Mucosa of gallbladder (tissue), 1 donor: ENCODE results near the gene TSPAN32. TPM values are rescaled to one million over a fixed set of nuclear protein-coding genes. Genes with fewer than 3 reads are reported as not detected.
A peak's percentile ranks its signal among the peaks of the same experiment; 100 is the strongest.
"Not testable (repeated sequence)": the region's sequence is repeated elsewhere in the genome, so short reads cannot be mapped to it uniquely, and the experiment has no call there.

Source experiments
- DNase-seq: peaks from one replicate; pipeline ENCODE4 v3.0.0-alpha.2; 2020; ENCODE audit warnings: low spot score
- total RNA-seq: library from RNA; stranded (reverse); gene quantifications from one replicate; pipeline ENCODE4 v1.2.1, GENCODE V29; 2021
- donor health status: DM: no; HTN: no; CAD: no.

TSPAN32 gene
- total RNA-seq, 1 donor from 2014 or later: 1.1 TPM

- DNase-seq: not testable (repeated sequence)
Measured at GRCh38 chr11:2286350-2286749, 15.5 kb upstream of the TSPAN32 start.

DNA sequence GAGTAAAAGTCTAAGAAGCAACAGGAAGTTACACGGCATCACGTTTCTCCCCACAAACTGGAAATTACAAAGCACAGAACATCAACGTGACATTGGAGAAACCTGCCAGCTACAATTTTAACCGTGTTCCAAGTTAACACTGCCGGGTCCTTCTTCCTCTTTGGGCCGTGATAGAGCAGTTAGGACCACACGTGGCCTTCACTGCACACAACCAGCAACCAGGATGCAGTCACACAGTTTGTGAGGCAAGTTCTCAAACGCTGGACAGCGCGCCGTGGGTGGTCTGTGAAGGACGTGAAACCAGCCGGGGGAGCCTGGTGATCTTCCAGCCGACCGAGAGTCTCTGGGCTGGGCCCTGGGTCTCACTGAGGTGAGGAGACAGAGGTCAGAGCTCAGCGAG is 14.7 kb upstream of the TSPAN32 start:
- no peak for DNase-seq

GRCh38 chr11:2289350-2289749 is 12.5 kb upstream of the TSPAN32 start:
- DNase-seq: peak; percentile 78

GRCh38 chr11:2289859-2290258 is 12.0 kb upstream of the TSPAN32 start:
- DNase-seq: no peak

DNA sequence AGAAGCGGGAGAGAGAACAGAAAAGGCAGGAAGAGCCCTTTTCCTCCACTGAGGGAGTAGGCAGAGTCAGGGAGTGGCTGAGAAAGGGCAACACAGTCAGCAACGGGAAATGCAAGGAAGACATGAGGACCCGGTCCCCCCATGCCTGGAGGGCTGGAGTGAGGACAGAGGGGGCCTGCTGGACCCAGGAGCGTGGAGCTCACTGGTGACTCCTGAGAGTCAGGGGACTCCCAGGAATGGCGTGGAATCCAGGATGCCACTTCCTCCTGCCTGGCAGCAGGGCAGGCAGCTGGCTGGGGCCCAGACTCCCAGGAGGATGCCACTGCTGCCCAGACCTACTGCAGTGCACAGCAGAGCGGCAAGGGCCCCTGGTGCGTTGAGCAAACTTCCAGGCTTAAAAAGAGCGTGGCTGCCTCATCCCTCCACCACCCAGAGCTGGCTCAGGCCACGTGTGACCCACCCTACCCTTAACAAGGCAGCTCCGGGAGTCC is 11.4 kb upstream of the TSPAN32 start:
- DNase-seq: no peak

DNA sequence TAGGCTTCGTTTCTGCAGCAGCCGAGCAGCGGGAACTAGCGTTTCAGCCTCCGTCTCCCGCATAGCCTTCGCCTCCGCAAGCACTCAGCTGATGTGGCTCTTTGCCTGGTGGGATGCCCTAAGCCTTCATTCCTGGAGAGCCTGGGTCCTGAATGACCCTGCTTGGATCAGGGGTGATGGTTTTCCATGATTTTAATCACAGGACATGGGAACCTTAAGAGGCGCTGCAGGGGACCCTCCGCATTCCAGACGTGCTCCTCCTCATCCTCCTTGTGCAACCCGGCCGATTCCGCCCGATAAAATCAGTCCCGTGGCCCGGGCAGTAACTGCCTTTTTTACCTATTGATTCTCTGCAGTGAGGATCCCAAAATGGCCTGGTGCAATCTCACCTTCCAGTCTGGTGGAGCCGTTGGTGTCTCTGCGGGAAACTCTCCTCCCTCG is 8.3 kb upstream of the TSPAN32 start:
- DNase-seq: peak; percentile 7

DNA sequence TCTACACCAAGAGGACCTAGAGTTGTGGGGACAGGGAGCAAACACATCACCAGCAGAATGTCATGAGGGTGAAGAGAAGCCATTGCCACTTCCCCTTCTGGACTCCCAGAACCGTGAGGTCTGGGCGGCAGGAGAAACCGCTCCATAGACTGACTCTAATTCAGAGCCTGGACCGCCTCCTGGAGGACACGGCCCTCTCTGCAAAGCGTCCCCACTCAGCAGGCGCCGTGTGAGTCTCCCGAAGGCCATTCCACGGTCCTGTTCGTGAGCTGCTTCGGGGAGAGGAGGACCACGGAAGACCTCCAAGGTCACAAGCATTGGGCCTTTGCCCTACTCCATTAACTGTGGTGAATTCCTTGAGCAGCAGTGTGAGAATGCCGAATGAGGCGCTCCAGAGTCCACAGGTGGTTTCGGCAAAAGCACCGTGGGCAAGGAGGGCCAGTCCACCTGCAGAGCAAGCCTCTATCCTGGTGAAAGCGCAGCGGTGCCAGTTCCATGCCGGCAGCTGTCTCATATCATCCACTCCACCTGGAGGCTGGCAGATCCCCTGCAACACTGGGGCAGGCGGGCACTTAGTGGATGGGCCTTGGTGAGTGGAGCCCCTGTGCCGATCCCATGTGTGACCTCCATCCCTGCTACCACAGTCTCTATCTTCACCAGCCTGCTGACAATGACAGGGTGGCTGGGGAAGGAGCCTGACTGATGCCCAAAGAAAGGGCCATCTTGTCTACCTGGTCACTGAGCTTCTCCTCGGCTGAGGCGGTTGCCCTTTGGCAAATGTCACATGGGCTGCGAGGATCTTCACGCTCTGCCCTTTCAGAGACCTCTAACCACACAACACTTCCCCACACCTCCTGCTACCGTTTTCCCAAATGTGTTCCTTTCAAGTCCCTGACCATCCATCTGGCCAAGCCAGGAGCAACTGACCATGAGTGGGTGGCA is 7.6 kb upstream of the TSPAN32 start:
- peak; percentile 9 for DNase-seq

DNA sequence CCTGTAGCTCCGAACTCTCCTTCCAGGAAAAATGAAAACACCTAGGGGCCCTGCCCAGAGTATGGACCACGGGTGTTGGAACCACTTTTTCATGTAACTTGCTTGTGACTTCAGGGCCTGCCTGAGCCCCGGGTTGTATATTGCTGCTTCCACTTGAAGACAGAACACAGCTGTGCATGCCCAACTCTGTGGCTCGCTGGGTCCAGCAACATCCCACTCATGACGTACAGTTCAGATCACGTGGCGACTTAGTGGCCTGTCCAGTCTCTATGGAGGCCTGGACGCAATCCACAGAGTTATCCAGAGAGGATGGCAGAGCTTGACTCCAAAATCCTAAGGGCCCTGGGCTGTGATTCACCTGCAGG is 6.9 kb upstream of the TSPAN32 start:
- peak; percentile 10 for DNase-seq

DNA sequence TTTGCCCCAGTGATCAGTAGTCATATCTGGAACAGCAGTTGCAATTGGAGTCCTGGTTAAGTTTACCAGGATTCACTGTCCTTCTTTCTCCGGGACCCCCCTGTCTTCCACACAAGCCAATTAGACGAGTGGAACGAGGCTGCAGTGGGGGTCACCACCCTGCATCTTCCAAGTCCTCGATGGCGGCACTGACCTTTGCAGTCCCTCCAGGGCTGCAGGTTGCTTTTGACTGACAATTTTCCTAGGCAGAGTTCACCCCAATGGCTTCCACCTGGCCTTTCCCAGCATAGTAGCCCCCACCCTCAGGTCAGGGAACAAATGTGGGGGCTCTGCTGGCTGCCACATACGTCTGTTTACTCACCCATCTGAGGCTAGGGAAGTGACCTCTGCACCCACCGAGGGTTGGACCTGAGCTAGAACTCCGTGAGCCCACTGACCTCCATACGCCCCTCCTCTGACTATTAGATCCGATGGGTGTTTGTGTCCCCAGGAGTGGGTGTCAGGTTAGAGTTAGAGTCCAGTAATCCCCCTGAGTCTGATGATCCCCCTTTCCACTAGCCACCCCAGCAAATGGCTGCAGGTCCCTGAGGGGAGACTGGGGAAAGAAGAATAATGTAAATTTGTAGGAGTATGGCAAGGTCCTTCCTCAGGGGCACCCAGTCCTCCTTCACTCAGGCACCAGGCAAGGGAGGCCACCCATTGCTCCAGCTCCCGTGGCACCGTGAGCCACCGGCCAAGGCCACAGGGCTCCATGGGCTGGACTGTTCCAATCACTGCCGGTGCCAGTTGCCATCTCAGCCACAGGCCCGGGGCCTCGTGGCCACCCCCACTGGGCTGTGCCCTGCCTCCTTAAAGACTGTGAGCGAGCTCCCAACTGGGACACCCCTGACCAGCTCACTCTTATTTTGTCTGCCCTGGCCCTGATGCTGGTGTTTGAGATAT is 5.6 kb upstream of the TSPAN32 start:
- DNase-seq: peak; percentile 7

DNA sequence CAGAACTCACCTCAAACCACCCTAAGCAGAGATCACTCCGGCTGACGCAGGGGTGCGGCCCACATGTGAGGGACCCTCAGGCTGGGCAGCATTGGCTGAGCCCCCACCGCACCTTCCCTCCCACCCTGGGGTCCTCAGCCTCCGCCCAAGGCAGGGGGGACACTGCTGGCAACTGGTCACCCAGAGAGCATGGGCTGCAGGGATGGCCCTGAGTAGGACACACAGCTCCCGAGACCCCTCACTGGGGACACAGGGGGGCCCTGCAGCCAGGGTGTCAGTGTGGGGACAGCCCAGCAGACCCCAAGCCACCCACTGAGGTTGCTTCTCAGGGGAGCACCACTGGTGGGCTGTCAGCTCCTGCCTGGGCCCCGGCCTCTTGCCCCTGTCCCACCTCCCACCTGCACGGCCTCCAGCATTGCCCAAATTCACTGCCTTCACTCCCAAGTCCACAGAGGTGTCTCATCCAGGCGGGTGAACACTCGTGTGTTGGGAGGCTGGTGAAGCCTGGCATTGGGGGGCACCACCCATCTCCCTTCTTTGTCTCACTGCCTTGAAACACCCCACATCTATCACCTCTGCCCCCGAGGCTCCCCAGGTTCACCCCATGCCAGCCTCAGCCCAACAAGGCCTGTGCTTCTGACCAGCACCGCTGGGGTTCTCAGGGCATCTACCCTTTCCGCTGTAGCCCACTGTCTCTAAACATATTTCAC is 4.7 kb upstream of the TSPAN32 start:
- peak; percentile 8 for DNase-seq

DNA sequence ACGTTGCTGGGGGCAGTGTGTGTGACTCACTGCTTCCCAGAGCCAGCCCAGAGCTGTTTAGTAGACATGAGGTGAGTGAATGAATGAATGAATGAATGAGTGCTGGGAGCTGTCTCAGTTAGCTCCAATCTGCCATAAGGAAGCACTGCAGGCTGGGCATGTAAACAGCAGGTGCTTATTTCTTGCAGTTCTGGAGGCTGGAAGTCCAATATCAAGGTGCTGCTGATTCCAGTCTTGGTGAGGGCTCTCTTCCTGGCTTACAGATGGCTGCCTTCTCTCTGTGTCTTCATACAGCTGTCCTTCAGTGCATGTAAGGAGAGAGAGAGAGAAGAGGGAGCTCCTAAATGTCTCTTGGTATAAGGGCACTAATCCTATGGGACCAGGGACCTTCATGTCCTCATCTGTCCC is 4.2 kb upstream of the TSPAN32 start:
- no peak for DNase-seq

DNA sequence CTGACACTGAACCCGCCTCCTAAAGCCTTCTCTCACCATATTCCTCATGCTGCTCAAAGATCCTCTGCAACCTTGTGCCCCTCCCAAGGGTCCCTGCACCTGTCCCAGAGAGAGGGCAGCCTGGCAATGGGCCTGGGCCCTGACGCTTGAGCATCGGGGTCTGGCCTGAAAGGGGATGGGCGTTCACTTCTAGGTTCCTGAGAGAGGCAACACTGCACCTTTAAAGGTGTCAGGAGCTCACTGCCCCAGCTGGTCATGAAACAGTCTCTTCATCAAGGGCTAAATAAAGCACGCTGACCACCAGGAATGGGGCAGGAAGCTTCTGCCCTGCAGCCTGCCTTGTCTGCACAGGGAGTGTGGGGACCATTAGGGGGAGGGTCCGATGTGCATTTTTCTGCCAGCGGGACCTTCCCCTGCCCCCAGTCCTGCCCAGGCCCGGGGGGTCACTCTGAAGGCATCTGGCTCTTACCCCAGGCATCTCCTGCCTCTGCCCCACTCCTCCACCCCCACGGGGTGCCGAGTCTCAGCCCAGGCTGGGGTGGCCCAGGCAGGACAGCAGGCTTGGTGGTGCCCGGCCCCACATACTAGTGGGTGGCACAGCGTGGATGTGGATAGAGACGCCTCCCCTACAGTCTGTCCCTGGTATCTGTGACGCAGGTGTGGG is 3.5 kb upstream of the TSPAN32 start:
- peak; percentile 9 for DNase-seq

DNA sequence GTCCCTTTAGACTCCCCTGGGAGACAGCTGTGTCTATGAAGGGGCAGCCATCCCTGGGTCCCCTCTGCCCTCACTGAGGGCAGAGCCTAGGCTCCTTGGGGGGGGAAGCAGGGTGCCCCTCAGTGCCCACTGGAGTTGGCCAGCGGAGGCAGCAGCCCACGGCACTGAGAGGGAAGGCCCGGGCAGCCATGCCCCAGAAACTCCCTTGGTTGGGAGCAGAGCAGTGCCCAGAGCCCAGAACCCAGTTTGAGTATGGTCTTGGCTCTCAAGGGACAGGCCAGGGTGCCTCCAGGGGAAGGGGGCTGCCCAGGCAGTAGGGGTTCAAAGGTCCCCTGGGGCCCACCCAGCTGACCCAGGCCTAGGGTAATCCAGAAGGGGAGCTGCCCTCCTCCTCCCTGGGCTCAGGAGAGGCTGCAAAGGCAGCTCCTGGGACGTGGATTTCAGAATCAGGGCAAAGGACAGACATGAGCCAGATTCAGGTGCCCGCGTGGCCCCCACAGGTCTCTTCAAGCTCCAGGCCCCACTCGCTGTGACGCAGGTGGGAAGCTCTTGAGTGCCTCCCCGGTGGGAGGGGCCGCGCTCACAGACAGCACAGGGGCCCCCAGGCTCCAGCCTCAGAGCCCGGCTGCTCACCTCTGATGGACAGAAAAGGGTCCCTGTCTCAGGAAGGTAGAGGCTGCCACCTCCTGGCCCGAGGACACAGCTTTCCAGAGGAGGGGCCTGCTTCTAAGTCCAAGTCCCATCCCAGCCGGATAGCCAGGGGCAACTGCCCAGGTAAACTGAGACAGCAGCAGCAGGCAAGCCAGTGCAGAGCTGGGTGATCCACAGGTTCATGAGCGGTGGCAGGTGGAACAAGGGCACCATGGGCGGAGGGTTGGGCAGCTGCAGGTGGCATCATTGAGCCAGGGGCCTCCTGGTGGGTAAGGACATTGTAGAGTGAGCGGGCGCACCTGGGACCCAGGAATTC is 2.7 kb upstream of the TSPAN32 start:
- peak; percentile 8 for DNase-seq

GRCh38 chr11:2299773-2300172 is 2.0 kb upstream of the TSPAN32 start:
- no peak for DNase-seq

GRCh38 chr11:2300290-2300935 is 1.4 kb upstream of the TSPAN32 start:
- DNase-seq: no peak

GRCh38 chr11:2300936-2301630 is 730 bp upstream of the TSPAN32 start:
- no peak for DNase-seq

DNA sequence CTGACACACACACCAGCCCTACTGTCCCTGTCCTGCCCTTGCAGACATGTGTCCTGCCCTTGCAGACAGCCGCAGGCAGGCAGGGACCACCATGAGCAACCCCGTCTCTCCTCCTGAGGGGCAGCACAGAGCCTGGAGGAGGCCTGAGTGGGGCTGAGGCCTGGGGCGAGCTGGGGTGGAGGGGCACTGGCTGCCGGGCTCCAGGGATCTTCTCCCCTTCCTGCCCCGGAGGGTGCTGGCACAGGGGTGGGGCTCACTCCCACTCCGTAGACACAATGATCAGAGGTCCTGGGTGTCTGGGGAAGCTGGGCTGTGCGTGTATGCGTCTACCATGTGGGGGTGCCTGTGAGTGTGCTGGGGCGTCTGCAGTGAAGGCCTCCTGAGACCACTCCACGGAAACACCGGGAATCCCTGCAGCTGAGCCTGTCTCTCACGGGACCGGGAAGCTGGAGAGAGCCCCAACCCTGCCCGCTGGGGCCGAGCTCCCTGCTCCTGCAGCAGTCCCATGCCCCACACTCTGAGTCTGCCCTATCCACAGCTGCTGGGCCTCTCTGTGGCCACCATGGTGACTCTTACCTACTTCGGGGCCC is 588 bp downstream of the TSPAN32 start:
- DNase-seq: no peak

GRCh38 chr11:2302896-2303626 is 1.2 kb downstream of the TSPAN32 start:
- peak; percentile 24 for DNase-seq
